NT2/D1 (cell line): ENCODE measurements around the gene BORCS6.

Source experiments
- SUZ12 ChIP-seq: IDR thresholded peaks from 2 replicates; pipeline ENCODE4 v1.6.1; 2011; ENCODE audit not compliant: insufficient read length, insufficient read depth; ENCODE audit errors: extremely low read depth
- YY1 ChIP-seq: IDR thresholded peaks from 2 replicates; pipeline ENCODE4 v1.6.1; 2011; ENCODE audit not compliant: insufficient read length, insufficient read depth
- ZNF274 ChIP-seq: IDR thresholded peaks from 2 replicates; pipeline ENCODE4 v1.6.1; 2011; ENCODE audit warnings: mild to moderate bottlenecking, low read depth, low read length

DNA sequence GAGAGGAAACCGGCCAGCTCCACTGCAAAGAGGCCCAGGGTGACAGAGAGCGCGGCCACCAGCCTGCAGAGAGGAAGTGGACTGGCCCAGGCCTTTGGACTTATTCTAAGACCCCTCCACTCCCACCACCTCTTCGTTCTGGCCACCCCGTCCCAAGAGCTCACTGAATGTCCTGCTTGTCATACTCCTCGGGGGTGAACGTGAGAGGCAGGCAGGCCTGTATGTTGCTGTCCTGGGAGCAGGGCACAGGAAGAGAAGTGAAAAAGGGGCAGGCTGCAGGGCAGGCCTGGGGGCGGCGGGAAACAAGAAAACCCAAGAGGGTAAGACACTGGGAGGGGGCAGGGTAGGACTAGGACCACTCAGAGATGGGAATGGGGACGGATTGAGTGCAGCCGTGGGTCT is 14.2 kb downstream of the BORCS6 start:
- TF ChIP-seq YY1 (no peak), ZNF274 (no peak), SUZ12 (no peak)
